Activated naive CD8-positive, alpha-beta T cell treated with anti-CD3 and anti-CD28 coated beads, Interleukin-2, amount 50 U/mL, for 24 hours (primary cell): Measurements from ENCODE around the gene CPXM2.

ENCODE experiments used
- ATAC-seq: fragments of 150-1000 bp; cut with Tn5 transposase; one replicate; pipeline ENCODE4 v1.10.0; 2021
- DNase-seq: peaks from one replicate; pipeline ENCODE4 v3.0.0; 2021
- H3K27ac Mint-ChIP-seq: one replicate; pipeline ENCODE4 v1.8.0; 2021; ENCODE audit warnings: mild to moderate bottlenecking, mixed read lengths
- H3K27me3 Mint-ChIP-seq: one replicate; pipeline ENCODE4 v1.8.0; 2021; ENCODE audit warnings: mixed read lengths
- H3K36me3 Mint-ChIP-seq: one replicate; pipeline ENCODE4 v1.8.0; 2021; ENCODE audit warnings: low read depth, mixed read lengths
- H3K4me1 Mint-ChIP-seq: one replicate; pipeline ENCODE4 v1.8.0; 2021; ENCODE audit warnings: mixed read lengths
- H3K4me3 Mint-ChIP-seq: one replicate; pipeline ENCODE4 v1.8.0; 2021; ENCODE audit warnings: mild to moderate bottlenecking, moderate library complexity, mixed read lengths
- H3K9me3 Mint-ChIP-seq: one replicate; pipeline ENCODE4 v1.8.0; 2021; ENCODE audit warnings: mixed read lengths

CPXM2 gene

DNA sequence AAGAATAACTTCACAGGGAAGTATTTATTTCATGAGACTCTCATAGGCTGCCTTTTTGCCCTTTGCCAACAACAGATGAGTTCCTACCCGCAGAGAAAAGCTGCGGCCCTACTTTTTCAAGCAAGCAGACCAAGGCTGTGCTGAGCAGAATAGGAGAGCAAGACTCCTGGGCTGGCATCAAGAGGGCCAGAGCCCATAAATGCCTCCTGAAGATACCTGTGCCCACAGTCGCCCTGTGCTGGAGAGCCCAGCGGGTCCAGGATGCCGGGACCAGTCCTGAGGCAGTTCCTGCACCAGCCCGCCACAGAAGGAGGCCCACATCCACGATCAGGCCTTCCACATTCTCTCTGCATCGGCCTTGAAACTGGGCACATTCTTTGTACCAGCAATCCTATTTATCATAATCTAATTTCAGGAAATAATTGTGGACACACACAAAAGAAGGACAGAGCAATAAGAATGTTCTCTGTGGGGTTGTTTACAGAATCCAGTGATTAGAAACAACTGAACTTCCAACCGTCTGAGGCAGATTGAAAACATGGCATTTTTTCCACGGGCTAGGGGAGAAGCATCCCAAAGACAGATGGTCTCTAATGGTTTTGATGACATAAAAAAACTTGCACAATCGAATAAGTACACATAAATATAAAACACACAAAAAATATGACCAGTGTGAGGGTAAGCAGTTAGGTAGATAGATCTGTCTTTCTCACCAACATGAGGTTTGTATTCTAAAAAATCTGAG lies 95.6 kb downstream of the CPXM2 start:
- Mint-ChIP-seq H3K27me3 (peaks cover 11% of the 10 kb centered on the region), H3K4me3 (no peak overlapping the region), H3K36me3 (no peaks in the 10 kb centered on the region), H3K27ac (no peak overlapping the region), H3K4me1 (no peaks in the 10 kb centered on the region), H3K9me3 (no peaks in the 10 kb centered on the region)
- ATAC-seq, result no peak
- DNase-seq, result no peak

DNA sequence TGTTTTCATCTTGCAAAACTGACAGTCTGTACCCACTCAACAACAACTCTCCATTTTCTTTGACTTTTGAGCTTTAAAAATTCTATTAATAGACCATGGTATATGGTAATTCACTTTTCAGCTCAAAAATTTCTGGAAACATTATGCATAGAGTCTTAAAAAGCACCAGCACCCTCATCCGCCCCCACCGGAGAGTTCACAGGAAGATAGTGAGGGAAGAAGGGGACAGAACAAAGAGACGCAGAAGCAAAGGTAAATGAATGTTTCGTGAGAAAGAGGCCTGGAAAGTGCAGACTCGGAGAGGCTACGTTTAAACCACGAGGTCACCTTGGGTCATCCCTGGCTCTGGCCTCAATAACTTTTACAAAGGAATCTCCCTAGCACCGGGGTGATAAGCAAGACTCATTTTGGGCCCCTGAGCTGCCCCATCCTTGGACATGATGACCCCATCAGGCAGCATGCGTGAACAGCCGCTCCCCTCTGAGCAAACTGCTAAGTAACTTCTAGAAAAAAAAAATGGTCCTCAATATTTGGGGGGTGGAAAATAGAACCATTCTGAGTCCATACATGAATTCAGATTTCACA lies 96.3 kb downstream of the CPXM2 start:
- no peak overlapping the region for H3K4me3 Mint-ChIP-seq
- peaks cover 11% of the 10 kb centered on the region for H3K27me3 Mint-ChIP-seq
- H3K36me3 Mint-ChIP-seq, result no peaks in the 10 kb centered on the region
- H3K27ac Mint-ChIP-seq, result no peak overlapping the region
- H3K4me1 Mint-ChIP-seq, result no peaks in the 10 kb centered on the region
- peaks cover 5% of the 10 kb centered on the region for H3K9me3 Mint-ChIP-seq
- no peak for DNase-seq
- ATAC-seq, result no peak

DNA sequence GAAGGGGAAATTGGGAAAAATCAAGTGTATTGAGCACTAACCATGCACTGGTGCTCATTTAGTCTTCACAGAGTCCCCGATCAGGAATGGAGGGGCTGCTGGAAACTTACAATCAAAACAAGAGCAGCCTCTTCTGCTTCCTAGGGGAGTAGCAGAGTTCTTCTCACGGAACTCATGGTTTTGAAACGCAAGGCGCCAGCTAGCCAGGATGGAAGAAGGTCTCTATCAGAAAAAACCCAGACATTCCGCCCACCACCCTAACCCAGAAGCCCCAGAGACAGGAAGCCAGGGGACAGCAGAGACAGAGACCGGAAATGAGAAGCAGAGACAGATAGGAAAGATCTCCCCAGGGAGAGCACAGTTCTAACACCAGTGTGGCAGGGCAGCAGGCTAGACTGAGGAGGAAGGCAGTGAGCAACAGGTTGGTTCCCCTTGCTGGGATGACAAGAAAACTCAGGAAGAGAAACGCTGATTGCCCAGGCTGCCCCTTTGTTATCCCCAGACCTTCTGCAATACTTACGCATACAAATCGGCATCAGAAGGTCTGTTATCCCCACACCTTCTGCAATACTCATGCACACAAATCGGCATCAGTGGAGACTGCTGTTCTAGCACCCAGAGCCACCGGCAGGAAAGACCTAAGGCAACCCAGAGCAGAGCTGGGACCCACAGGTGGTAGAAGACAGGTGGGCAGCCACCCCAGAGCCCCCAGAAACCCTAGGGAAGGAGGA lies 99.2 kb downstream of the CPXM2 start:
- Mint-ChIP-seq H3K27ac (no peak overlapping the region), H3K4me1 (no peaks in the 10 kb centered on the region), H3K9me3 (peaks cover 7% of the 10 kb centered on the region), H3K27me3 (peaks cover 7% of the 10 kb centered on the region), H3K36me3 (no peaks in the 10 kb centered on the region), H3K4me3 (no peak overlapping the region)
- no peak for ATAC-seq
- DNase-seq, result no peak

DNA sequence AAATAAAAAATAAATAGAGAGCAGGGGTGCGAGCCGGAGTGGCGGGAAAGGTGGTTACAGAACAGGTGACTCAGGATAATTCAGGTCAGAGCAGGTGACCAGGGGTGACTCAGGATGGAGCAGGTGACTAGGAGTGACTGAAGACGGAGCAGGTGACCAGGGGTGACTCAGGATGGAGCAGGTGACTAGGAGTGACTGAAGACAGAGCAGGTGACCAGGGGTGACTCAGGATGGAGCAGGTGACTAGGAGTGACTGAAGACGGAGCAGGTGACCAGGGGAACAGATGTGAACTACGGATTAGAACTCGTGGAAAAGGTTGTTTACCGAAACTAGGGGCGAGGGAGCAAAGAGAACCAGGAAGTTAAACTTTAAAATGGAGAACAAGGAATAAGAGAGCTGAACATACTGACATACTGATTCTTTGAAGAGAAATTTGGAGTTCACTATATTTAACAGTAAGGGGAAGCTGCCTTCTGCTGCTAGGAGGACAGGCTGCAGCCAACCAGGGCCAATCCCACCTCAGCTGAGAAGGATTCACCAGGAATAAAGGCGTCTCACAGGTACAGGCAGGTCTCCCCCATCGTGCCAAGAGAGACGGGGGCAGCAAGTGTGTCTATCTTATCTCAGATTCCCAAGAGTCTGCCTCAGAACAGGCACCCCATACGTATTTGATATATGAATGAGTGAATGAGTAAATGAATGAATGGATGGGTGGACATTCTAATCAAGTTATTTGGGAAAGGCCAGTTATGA lies 101.3 kb downstream of the CPXM2 start:
- no peaks in the 10 kb centered on the region for H3K36me3 Mint-ChIP-seq
- H3K27ac Mint-ChIP-seq, result no peak overlapping the region
- H3K4me3 Mint-ChIP-seq, result no peak overlapping the region

DNA sequence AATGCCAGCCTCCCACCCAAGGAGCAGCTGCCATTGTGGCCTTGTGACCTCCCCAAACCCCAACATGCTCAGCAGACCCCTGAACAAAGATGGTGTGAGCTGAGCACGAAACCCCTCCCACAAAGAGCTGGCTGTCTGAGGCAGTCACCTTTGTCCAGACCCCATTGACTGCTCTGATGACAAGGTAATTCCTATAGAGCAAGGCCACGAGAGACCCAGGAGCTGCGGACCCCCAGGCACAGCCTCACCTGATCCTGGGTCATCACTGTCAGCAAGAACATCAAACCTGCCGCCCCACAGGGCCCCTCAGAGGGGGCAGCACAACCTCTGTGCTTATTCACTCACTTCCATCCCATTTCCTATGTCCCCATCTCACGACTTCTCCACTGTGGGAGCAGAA lies 102.6 kb downstream of the CPXM2 start:
- Mint-ChIP-seq H3K4me1 (no peaks in the 10 kb centered on the region), H3K27me3 (peaks cover 23% of the 10 kb centered on the region)

More for the DNA sequence above, 101.3 kb downstream of the CPXM2 start:
- DNase-seq (no peak), ATAC-seq (no peak)
- peaks cover 16% of the 10 kb centered on the region for H3K27me3 Mint-ChIP-seq
- no peaks in the 10 kb centered on the region for H3K4me1 Mint-ChIP-seq
- peaks cover 7% of the 10 kb centered on the region for H3K9me3 Mint-ChIP-seq

DNA sequence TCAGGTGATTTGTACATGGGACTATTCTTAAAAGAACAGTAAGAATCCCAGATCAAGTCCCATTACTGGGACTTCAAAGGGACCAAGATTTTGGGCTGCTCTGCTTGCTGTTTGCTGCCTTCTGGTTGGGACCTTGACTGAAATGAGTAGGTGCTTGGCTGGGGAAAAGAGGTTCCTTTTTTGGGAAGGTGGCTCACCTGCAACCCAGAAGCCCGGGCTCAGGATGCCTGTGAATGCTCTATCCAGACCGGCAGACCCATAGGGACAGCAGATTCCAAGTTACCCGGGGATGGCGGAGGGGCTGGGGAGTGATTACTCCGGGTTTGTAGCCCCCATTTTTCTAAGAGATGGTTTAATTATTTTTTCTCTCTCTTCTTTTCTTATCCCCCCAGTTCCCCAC lies 104.0 kb downstream of the CPXM2 start:
- no peak for ATAC-seq
- no peak overlapping the region for H3K4me3 Mint-ChIP-seq
- H3K36me3 Mint-ChIP-seq, result no peaks in the 10 kb centered on the region
- H3K27ac Mint-ChIP-seq, result no peak overlapping the region
- H3K4me1 Mint-ChIP-seq, result no peaks in the 10 kb centered on the region
- peaks cover 27% of the 10 kb centered on the region for H3K27me3 Mint-ChIP-seq
- DNase-seq, result no peak
- peaks cover 7% of the 10 kb centered on the region for H3K9me3 Mint-ChIP-seq

More for the DNA sequence above, 102.6 kb downstream of the CPXM2 start:
- DNase-seq, result no peak
- H3K27ac Mint-ChIP-seq, result no peak overlapping the region
- H3K4me3 Mint-ChIP-seq, result no peak overlapping the region
- ATAC-seq, result no peak
- peaks cover 7% of the 10 kb centered on the region for H3K9me3 Mint-ChIP-seq
- no peaks in the 10 kb centered on the region for H3K36me3 Mint-ChIP-seq

DNA sequence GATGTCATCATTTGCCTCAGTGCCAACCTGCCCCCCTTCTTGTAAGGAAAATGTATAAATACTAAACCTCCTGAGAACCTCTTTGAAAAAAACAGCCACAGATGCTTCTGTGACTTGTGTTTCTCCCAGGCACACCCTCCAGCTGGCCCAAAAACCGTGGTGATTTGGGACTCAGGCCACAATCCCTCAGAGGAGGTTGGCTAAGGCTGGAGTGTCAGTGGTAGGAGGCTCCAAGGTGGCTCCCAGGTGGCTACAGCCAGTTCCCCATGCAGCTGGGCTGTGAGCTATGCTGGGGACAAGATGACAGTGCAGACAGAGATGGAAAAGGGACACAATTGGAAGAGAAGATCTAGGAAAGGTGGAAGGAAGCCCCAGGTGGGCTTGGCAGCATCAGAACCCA lies 104.7 kb downstream of the CPXM2 start:
- Mint-ChIP-seq H3K9me3 (peaks cover 7% of the 10 kb centered on the region), H3K4me1 (no peaks in the 10 kb centered on the region), H3K27me3 (peaks cover 28% of the 10 kb centered on the region), H3K4me3 (no peak overlapping the region), H3K36me3 (no peaks in the 10 kb centered on the region), H3K27ac (no peak overlapping the region)
- ATAC-seq (no peak), DNase-seq (no peak)

DNA sequence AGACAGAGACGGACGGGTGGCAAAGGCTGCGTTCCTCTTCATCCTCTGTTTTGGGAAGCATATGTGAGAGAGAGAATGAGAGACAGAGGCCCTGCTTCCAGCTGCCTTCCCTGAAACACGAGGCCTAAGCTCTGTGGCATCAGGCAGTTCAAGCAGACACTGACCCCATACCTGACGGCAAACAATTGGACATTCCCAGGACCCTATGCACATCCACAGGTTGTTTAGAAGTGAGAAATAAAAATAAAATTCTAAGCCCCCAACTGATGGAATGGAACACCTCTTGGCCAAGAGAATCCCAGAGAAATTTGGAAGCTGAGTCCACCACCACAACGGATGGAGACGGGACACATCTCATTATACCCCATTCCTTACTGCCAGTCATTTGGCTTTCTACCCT lies 105.3 kb downstream of the CPXM2 start:
- no peak for DNase-seq
- Mint-ChIP-seq H3K4me1 (no peaks in the 10 kb centered on the region), H3K9me3 (peaks cover 7% of the 10 kb centered on the region), H3K27me3 (peaks cover 31% of the 10 kb centered on the region), H3K36me3 (no peaks in the 10 kb centered on the region), H3K27ac (no peak overlapping the region), H3K4me3 (no peak overlapping the region)
- ATAC-seq, result no peak

DNA sequence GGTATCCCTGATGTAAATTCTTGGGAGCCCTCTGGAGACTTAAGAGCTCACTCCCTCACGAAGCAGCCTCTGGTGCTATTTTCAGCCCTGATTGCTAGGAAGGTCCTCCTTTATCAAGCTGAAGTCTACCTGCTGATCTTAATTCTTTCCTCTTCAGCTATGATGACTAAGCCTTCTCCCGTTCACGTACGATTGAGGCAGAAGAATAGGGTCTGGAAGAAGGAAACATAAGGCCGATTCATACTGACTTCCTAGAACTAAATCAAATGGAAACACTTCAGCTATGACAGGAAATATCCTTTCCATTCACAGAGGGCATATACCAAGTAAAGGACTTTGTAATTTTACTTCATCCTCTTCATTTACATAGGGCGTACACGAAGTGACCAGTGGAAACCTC lies 107.0 kb downstream of the CPXM2 start:
- Mint-ChIP-seq H3K4me1 (no peaks in the 10 kb centered on the region), H3K27me3 (peaks cover 41% of the 10 kb centered on the region), H3K9me3 (no peaks in the 10 kb centered on the region), H3K27ac (no peak overlapping the region), H3K4me3 (no peak overlapping the region), H3K36me3 (no peaks in the 10 kb centered on the region)
- DNase-seq (no peak), ATAC-seq (no peak)

DNA sequence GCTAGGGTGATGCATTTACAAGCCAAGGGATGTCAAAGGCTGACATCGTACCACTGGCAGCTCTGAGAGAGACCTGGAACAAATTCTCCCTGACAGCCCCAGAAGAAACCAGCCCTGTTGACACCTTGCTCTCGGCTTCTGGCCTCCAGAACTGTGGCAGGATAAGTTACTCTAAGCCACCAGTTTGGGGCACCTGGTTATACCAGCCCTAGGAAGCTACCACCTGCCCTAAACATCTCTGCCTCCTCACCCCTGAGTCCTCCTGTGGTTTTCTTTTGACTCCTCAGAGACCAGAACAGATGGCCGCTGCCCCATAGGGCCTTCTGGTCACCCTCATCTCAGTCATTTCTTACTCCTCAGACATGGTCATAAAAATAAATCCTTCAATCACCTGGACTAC lies 107.4 kb downstream of the CPXM2 start:
- Mint-ChIP-seq H3K36me3 (no peaks in the 10 kb centered on the region), H3K9me3 (no peaks in the 10 kb centered on the region), H3K27ac (no peak overlapping the region), H3K4me3 (no peak overlapping the region), H3K4me1 (no peaks in the 10 kb centered on the region), H3K27me3 (peaks cover 42% of the 10 kb centered on the region)
- DNase-seq (no peak), ATAC-seq (no peak)

DNA sequence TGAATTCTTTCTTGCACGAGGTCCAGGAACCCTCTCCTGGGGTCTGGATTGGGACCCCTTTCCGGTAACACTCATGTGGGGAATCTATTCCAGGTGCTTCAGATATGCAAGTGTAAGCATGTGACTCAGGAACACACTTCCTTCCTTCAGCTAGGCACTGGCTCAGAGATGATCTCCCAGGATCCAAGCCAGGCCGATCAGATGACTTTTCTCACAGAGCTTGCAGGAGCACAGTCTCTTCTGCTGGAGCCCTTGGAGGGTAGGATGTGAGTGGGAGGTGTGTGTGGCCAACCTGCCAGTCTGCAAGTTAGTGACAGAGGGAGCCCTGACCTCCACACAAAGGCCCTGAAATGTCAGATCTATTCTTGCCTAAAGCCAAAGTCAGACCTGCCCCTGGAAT lies 108.3 kb downstream of the CPXM2 start:
- H3K27me3 Mint-ChIP-seq, result peaks cover 48% of the 10 kb centered on the region
- no peak overlapping the region for H3K27ac Mint-ChIP-seq
- no peaks in the 10 kb centered on the region for H3K36me3 Mint-ChIP-seq
- ATAC-seq, result no peak
- no peaks in the 10 kb centered on the region for H3K9me3 Mint-ChIP-seq
- H3K4me3 Mint-ChIP-seq, result no peak overlapping the region
- H3K4me1 Mint-ChIP-seq, result no peaks in the 10 kb centered on the region
- no peak for DNase-seq

DNA sequence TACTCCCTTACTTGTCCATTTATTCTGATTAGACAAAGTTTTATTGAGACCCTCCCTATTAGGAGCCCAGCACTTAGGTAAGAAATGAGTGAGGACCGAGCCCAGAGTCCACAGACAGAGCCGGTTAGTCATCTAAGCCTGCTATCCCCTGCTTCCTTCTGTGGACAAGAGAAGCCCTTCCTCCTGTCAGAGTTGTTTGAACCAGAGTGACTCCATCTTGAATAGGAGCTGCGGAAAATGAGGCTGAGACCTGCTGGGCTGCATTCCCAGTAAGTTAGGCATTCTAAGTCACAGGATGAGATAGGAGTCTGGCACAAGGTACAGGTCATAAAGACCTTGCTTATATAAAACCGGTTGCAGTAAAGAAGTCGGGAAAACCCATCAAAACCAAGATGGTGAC lies 109.1 kb downstream of the CPXM2 start:
- Mint-ChIP-seq H3K4me3 (no peak overlapping the region), H3K27me3 (peaks cover 53% of the 10 kb centered on the region), H3K9me3 (no peaks in the 10 kb centered on the region)

DNA sequence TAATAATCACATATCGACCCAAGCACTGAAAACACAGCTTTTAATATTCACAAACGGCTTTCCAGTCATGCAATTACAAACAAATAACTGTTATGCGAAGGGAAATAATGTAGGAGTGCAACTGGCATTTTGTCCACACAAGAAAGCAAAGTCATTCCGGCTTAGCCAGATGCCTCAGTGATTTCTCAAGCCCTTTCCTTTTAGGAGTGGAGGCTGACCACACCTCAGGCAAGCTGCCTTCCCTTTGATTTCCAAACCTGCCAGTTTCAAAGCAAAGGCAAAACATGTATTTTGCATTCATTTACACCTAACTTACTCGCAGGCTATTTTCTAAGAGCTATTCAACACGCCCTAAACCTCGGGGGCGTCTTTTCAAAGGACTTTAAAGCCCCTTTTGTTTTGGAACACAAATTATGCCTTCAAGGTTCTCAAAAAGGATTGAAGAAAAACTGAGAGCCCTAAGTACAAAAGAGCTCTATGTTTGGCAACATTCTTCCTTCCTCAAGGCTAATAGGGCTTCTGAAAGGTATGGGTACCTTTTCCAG lies 109.6 kb downstream of the CPXM2 start:
- H3K27me3 Mint-ChIP-seq, result peaks cover 56% of the 10 kb centered on the region
- H3K9me3 Mint-ChIP-seq, result no peaks in the 10 kb centered on the region
- H3K27ac Mint-ChIP-seq, result no peak overlapping the region
- no peak overlapping the region for H3K4me3 Mint-ChIP-seq
- no peaks in the 10 kb centered on the region for H3K4me1 Mint-ChIP-seq
- H3K36me3 Mint-ChIP-seq, result no peaks in the 10 kb centered on the region
- ATAC-seq (no peak), DNase-seq (no peak)

More for the DNA sequence above, 109.1 kb downstream of the CPXM2 start:
- Mint-ChIP-seq H3K4me1 (no peaks in the 10 kb centered on the region), H3K36me3 (no peaks in the 10 kb centered on the region), H3K27ac (no peak overlapping the region)
- DNase-seq (no peak), ATAC-seq (no peak)

DNA sequence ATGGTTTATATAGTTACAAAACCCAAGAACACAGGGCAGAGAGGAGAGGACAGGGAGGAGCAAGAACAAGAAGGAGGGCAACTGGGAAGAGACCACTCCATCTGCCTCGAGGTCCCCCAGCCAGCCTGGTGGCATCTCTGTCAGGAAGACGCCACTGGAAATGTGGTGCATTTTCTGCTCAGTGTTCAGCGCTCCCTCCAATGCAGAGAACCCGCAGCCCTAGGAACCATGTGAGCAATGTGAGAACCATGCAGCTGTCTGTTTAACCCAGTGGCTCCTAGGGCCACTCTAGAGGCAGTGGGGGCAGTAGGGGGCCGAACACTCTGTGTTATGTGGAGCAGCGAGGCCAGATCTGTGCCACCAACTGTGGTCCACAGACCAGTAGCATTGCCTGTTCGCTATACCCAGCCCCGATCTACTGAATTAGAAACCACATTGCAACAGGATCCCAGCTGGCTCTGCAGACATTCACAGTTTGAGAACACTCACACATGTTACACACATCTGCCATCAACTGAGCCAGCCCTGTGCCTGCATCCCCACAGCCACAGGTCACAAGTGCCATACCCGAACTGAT lies 110.2 kb downstream of the CPXM2 start:
- DNase-seq, result no peak
- no peaks in the 10 kb centered on the region for H3K9me3 Mint-ChIP-seq
- H3K4me1 Mint-ChIP-seq, result no peaks in the 10 kb centered on the region
- ATAC-seq, result no peak
- H3K36me3 Mint-ChIP-seq, result no peaks in the 10 kb centered on the region
- H3K4me3 Mint-ChIP-seq, result no peak overlapping the region
- H3K27ac Mint-ChIP-seq, result no peak overlapping the region
- peaks cover 52% of the 10 kb centered on the region for H3K27me3 Mint-ChIP-seq
